IMR-90 (cell line): ENCODE results near the gene ANKRD53. TPM values are rescaled to one million over a fixed set of nuclear protein-coding genes. Genes with fewer than 3 reads are reported as not detected.

ENCODE experiments used
- ATAC-seq: fragments of 200-7000 bp; cut with Tn5 transposase; 2 replicates; pipeline ENCODE4 v1.9.1; 2020; ENCODE audit warnings: low read depth, mild to moderate bottlenecking, moderate library complexity
- BruUV-seq: library from RNA; stranded (reverse); fragments of 400-500 nt; replicated peaks from 2 replicates; lab custom pipeline; 2021; lab: Mats Ljungman, UMichigan
- CTCF ChIA-PET: fragments of 300-600 bp; formaldehyde crosslinking; extraction: SDS; loops from one replicate; lab custom pipeline; 2021; ENCODE audit warnings: antibody characterized with exemption; lab: Yijun Ruan, JAX
- POLR2A ChIA-PET: fragments of 300-600 bp; sonication (Branson Sonifier 250); formaldehyde crosslinking; loops from one replicate; lab custom pipeline; 2022; ENCODE audit warnings: antibody characterized with exemption; ENCODE audit not compliant: unreplicated experiment; lab: Charles Lee
- DNase-seq: peaks from one replicate; pipeline ENCODE4 v3.0.0; 2013
- H2AFZ ChIP-seq: replicated peaks from 2 replicates; pipeline ENCODE3; 2013; ENCODE audit warnings: low read length, mild to moderate bottlenecking; ENCODE audit not compliant: poor library complexity
- H2AK5ac ChIP-seq: 2 replicates; pipeline ENCODE4 v1.6.1; 2013; ENCODE audit warnings: low read depth, low read length, inconsistent platforms
- H2AK9ac ChIP-seq: replicated peaks from 2 replicates; pipeline ENCODE3; 2013; ENCODE audit warnings: mild to moderate bottlenecking, low read depth, low read length, moderate library complexity; ENCODE audit not compliant: poor library complexity
- H2BK120ac ChIP-seq: 2 replicates; pipeline ENCODE4 v1.6.1; 2013; ENCODE audit warnings: low read depth, low read length, inconsistent platforms
- H2BK15ac ChIP-seq: 3 replicates; pipeline ENCODE4 v1.6.1; 2013; ENCODE audit warnings: low read depth, low read length, inconsistent platforms
- H2BK20ac ChIP-seq: 2 replicates; pipeline ENCODE4 v1.6.1; 2013; ENCODE audit warnings: low read depth, mild to moderate bottlenecking, inconsistent platforms, low read length, moderate library complexity
- H2BK5ac ChIP-seq: 2 replicates; pipeline ENCODE4 v1.6.1; 2013; ENCODE audit warnings: mild to moderate bottlenecking, low read depth, low read length, inconsistent platforms; ENCODE audit not compliant: poor library complexity, severe bottlenecking
- H3K14ac ChIP-seq: replicated peaks from 2 replicates; pipeline ENCODE4 v1.6.1; 2013; ENCODE audit warnings: low read depth, low read length, inconsistent platforms
- H3K18ac ChIP-seq: 2 replicates; pipeline ENCODE4 v1.6.1; 2013; ENCODE audit warnings: low read depth, low read length, control low read depth
- H3K23ac ChIP-seq: 2 replicates; pipeline ENCODE4 v1.6.1; 2013; ENCODE audit warnings: low read depth, low read length, inconsistent platforms
- H3K27ac ChIP-seq: 2 replicates; pipeline ENCODE4 v1.5.1; 2013; ENCODE audit warnings: mild to moderate bottlenecking, control low read depth, low read length; ENCODE audit not compliant: insufficient read depth
- H3K27me3 ChIP-seq: 2 replicates; pipeline ENCODE4 v1.6.1; 2013; ENCODE audit warnings: low read length; ENCODE audit not compliant: control insufficient read depth, insufficient read depth
- H3K36me3 ChIP-seq: 2 replicates; pipeline ENCODE4 v1.6.1; 2013; ENCODE audit warnings: low read length, mixed read lengths; ENCODE audit not compliant: control insufficient read depth, insufficient read depth
- H3K4ac ChIP-seq: 2 replicates; pipeline ENCODE4 v1.6.1; 2013; ENCODE audit warnings: low read depth, low read length, inconsistent platforms
- H3K4me1 ChIP-seq: 2 replicates; pipeline ENCODE4 v1.6.1; 2013; ENCODE audit warnings: low read length, mixed read lengths; ENCODE audit not compliant: control insufficient read depth, insufficient read depth
- H3K4me2 ChIP-seq: 2 replicates; pipeline ENCODE4 v1.6.1; 2013; ENCODE audit warnings: low read depth, mild to moderate bottlenecking, control low read depth, low read length, moderate library complexity
- H3K4me3 ChIP-seq: 2 replicates; pipeline ENCODE4 v1.5.1; 2013; ENCODE audit warnings: low read depth, mild to moderate bottlenecking, control low read depth, low read length, moderate library complexity; ENCODE audit not compliant: insufficient read depth
- H3K56ac ChIP-seq: 2 replicates; pipeline ENCODE4 v1.6.1; 2013; ENCODE audit warnings: low read length, inconsistent platforms; ENCODE audit not compliant: insufficient read depth; ENCODE audit errors: extremely low read depth
- H3K79me1 ChIP-seq, 2 experiments: 2 replicates each; pipeline ENCODE4 v1.6.1; 2013; ENCODE audit warnings: low read length in 2 of 2, inconsistent platforms in 1 of 2, low read depth in 1 of 2
- H3K9ac ChIP-seq: 2 replicates; pipeline ENCODE4 v1.6.1; 2013; ENCODE audit warnings: low read depth, low read length, control low read depth
- H3K9me1 ChIP-seq: 2 replicates; pipeline ENCODE4 v1.6.1; 2013; ENCODE audit warnings: low read length, inconsistent platforms; ENCODE audit not compliant: insufficient read depth
- H3K9me3 ChIP-seq: 2 replicates; pipeline ENCODE4 v1.6.1; 2013; ENCODE audit warnings: low read length; ENCODE audit not compliant: control insufficient read depth, insufficient read depth
- H4K20me1 ChIP-seq: 2 replicates; pipeline ENCODE4 v1.6.1; 2013; ENCODE audit warnings: low read length, inconsistent platforms; ENCODE audit not compliant: insufficient read depth
- H4K5ac ChIP-seq: 2 replicates; pipeline ENCODE4 v1.6.1; 2013; ENCODE audit warnings: mild to moderate bottlenecking, low read depth, low read length, control low read depth
- H4K8ac ChIP-seq, 2 experiments: 2 replicates each; pipeline ENCODE4 v1.6.1; 2013; ENCODE audit warnings: low read depth in 2 of 2, low read length in 2 of 2, control low read depth in 1 of 2, inconsistent platforms in 1 of 2
- H4K91ac ChIP-seq: 2 replicates; pipeline ENCODE4 v1.6.1; 2013; ENCODE audit warnings: low read depth, low read length, inconsistent platforms; ENCODE audit not compliant: insufficient read depth
- CEBPB ChIP-seq: IDR thresholded peaks from 2 replicates; pipeline ENCODE4 v1.6.1; 2012; ENCODE audit warnings: low read depth, low read length, improper control_type of control experiment
- CHD1 ChIP-seq: IDR thresholded peaks from 2 replicates; pipeline ENCODE4 v1.6.1; 2012; ENCODE audit warnings: low read depth, low read length, improper control_type of control experiment
- FOS ChIP-seq: fragments of 150-350 bp; IDR thresholded peaks from 2 replicates; pipeline ENCODE4 v1.6.1; 2016; ENCODE audit warnings: low read depth, low read length
- MXI1 ChIP-seq: IDR thresholded peaks from 2 replicates; pipeline ENCODE4 v1.6.1; 2012; ENCODE audit warnings: low read depth, mild to moderate bottlenecking, low read length, moderate library complexity, borderline replicate concordance
- POLR2A ChIP-seq: IDR thresholded peaks from 2 replicates; pipeline ENCODE4 v1.6.1; 2012; ENCODE audit warnings: mild to moderate bottlenecking, low read depth, low read length
- RAD21 ChIP-seq: IDR thresholded peaks from 2 replicates; pipeline ENCODE4 v1.6.1; 2012; ENCODE audit warnings: low read length, improper control_type of control experiment
- RCOR1 ChIP-seq: IDR thresholded peaks from 2 replicates; pipeline ENCODE4 v1.6.1; 2012; ENCODE audit warnings: mild to moderate bottlenecking, low read length, improper control_type of control experiment; ENCODE audit not compliant: insufficient replicate concordance
- SMC3 ChIP-seq: fragments of 150-350 bp; IDR thresholded peaks from 2 replicates; pipeline ENCODE4 v1.6.1; 2016; ENCODE audit warnings: low read depth, mild to moderate bottlenecking, antibody characterized with exemption, low read length, moderate library complexity
- WGBS, 2 experiments: methylation state at CpG; one replicate each; pipeline versions ENCODE4 v1.1.5 to v1.1.7; 2013; ENCODE audit warnings: missing lambda C conversion rate in 2 of 2; ENCODE audit not compliant: insufficient read length in 1 of 2; ENCODE audit errors: extremely low coverage in 2 of 2; 5-methylcytosine and 5-hydroxymethylcytosine counted together
- dilution Hi-C: fragments of 300-500 bp; cut with HindIII; formaldehyde crosslinking; loops from one replicate; pipeline ENCODE4 v1.14.3; 2018; ENCODE audit warnings: low sequenced_read_pairs; ENCODE audit not compliant: unreplicated experiment
- in situ Hi-C: fragments of 300-500 bp; cut with MboI; formaldehyde crosslinking; loops from 3 replicates; pipeline ENCODE4 v1.14.3; 2019; ENCODE audit warnings: low sequenced_read_pairs, inconsistent platforms, mixed read lengths
- intact Hi-C: fragments of 100-400 bp; cut with micrococcal nuclease; formaldehyde crosslinking; loops from 2 replicates; pipeline ENCODE4 v1.10.0; 2022
- polyA plus RNA-seq, 3 experiments: library from polyadenylated mRNA; depleted of rRNA; stranded (reverse); fragments of >200 nt; gene quantifications; 2 replicates each; pipeline ENCODE4 v1.2.3, GENCODE V29; 2012; ENCODE audit warnings: low replicate concordance in 1 of 3
- total RNA-seq: library from RNA; depleted of rRNA; stranded (reverse); fragments of >200 nt; gene quantifications from 2 replicates; pipeline ENCODE4 v1.2.3, GENCODE V29; 2012
- TF ChIP-seq, protein P1 (sequence below): conservative IDR thresholded peaks from 2 replicates; pipeline ENCODE4 v1.5.1; 2012; ENCODE audit warnings: mild to moderate bottlenecking, low read depth, low read length, improper control_type of control experiment
- TF ChIP-seq, protein P2 (sequence below): fragments of 150-350 bp; IDR thresholded peaks from 2 replicates; pipeline ENCODE4 v1.6.1; 2016; ENCODE audit warnings: low read depth, mild to moderate bottlenecking, low read length, moderate library complexity, borderline replicate concordance

The ANKRD53 gene
- total and polyA plus RNA-seq, 2 of the 4 experiments (the other 2 are of a cell fraction), result 0.54 to 1.0 TPM

DNA sequence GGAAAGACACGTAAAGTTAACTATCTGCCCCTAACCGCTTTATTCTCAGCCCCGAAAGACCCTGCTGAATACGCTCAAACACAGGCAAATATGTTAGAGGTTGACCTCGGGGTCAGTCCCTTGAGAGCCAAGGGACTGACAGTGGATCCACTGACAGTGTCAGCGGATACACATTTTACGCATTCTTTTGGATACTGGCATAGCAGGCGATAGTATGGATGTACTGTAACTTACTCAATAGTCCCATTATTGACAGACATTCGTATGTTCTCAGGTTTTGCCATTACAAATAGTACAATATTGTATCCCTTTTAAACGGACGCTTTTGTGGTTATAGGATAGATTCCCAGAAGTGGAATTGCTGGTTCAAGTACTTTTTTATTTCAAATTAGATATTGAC is 29.3 kb upstream of the ANKRD53 start (continued):
- TF ChIP-seq, protein P1, sequence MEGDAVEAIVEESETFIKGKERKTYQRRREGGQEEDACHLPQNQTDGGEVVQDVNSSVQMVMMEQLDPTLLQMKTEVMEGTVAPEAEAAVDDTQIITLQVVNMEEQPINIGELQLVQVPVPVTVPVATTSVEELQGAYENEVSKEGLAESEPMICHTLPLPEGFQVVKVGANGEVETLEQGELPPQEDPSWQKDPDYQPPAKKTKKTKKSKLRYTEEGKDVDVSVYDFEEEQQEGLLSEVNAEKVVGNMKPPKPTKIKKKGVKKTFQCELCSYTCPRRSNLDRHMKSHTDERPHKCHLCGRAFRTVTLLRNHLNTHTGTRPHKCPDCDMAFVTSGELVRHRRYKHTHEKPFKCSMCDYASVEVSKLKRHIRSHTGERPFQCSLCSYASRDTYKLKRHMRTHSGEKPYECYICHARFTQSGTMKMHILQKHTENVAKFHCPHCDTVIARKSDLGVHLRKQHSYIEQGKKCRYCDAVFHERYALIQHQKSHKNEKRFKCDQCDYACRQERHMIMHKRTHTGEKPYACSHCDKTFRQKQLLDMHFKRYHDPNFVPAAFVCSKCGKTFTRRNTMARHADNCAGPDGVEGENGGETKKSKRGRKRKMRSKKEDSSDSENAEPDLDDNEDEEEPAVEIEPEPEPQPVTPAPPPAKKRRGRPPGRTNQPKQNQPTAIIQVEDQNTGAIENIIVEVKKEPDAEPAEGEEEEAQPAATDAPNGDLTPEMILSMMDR, result no peak
- no peak for TF ChIP-seq MXI1
- TF ChIP-seq FOS, result no peak
- TF ChIP-seq RAD21, result no peak
- no peak for TF ChIP-seq CHD1

DNA sequence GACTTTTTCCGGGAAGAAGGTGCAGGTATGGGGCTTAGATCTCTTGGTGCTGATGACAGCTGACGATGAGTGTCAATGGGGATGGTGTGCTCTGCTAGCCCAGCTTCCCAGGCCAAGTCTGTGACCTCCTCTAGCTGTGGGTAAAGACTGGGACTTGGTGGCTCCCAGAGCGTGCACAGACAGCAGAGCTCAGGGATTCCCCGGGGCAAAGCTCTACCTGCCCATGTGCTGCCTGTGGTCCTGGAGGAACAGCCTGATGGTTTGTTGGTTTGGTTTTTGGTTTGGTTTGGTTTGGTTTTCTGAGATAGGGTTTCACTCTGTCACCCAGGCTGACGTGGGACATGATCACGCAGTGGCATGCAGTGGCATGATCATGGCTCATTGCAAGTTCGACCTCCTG is 23.5 kb upstream of the ANKRD53 start:
- Histone ChIP-seq H3K4me1 (no peaks in the 10 kb centered on the region), H3K4me2 (no peak overlapping the region), H2AK5ac (no peak overlapping the region), H3K79me1 (no peaks in the 10 kb centered on the region), H3K14ac (no peak overlapping the region), H4K5ac (no peak overlapping the region), H3K27me3 (peaks cover 5% of the 10 kb centered on the region), H3K9me3 (no peaks in the 10 kb centered on the region), H2BK5ac (no peak overlapping the region), H3K56ac (no peak overlapping the region), H3K9me1 (no peaks in the 10 kb centered on the region), H3K36me3 (no peaks in the 10 kb centered on the region), H4K8ac (no peak overlapping the region), H3K4me3 (no peak overlapping the region), H3K23ac (no peak overlapping the region), H2BK15ac (no peak overlapping the region), H2AK9ac (no peak overlapping the region), H3K18ac (no peak overlapping the region), H2AFZ (no peak overlapping the region), H4K91ac (no peak overlapping the region), H2BK120ac (no peak overlapping the region), H4K20me1 (no peaks in the 10 kb centered on the region; the same call in 1 of the 2 replicates), H3K4ac (no peak overlapping the region), H3K9ac (no peak overlapping the region), H2BK20ac (no peak overlapping the region), H3K27ac (no peak overlapping the region)
- BruUV-seq, result no TSS peak
- dilution Hi-C loops (no loop called here), intact Hi-C loops (no loop called here), in situ Hi-C loops (no loop called here)
- WGBS, 2 experiments, result 40% methylated on average over 1 of the region's 7 CpGs; no CpG with 5 or more reads in 1 of the 2 experiments
- CTCF ChIA-PET, result no interaction called here
- TF ChIP-seq SMC3 (no peak), POLR2A (no peak), RCOR1 (no peak), CEBPB (no peak)
- TF ChIP-seq, protein P2, sequence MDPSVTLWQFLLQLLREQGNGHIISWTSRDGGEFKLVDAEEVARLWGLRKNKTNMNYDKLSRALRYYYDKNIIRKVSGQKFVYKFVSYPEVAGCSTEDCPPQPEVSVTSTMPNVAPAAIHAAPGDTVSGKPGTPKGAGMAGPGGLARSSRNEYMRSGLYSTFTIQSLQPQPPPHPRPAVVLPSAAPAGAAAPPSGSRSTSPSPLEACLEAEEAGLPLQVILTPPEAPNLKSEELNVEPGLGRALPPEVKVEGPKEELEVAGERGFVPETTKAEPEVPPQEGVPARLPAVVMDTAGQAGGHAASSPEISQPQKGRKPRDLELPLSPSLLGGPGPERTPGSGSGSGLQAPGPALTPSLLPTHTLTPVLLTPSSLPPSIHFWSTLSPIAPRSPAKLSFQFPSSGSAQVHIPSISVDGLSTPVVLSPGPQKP, result no peak
- ATAC-seq (no peak), DNase-seq (no peak)
- POLR2A ChIA-PET, result no interaction called here
